Measurements from ENCODE around the gene IMPACT. TPM values are rescaled to one million over a fixed set of nuclear protein-coding genes. Genes with fewer than 3 reads are reported as not detected.
A peak's percentile ranks its signal among the peaks of the same experiment; 100 is the strongest.

The IMPACT gene
- total RNA-seq, 1 donor from 2014 or later = 31.5 TPM

DNA sequence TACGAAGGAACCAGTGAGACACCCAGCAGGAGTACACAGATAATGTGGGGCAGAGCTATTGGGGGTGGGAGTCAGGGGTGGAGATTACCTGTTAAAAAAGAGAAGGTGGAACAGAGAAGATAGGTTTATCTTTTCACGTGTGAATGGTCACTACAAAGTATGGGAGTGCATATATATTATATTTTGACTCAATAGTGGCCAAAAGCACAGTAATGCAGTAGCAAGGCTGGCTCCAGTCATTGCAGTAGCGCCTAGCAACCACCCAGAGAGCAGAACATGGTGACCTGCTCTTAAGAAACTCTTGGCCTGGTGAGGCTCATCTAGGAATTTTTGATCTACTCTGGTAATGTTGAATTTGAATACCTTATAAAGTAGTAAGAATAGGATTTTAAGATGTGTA lies 1.0 kb downstream of the IMPACT start:
- DNase-seq (ENCODE audit: low read depth) = no peak
- Histone ChIP-seq H3K27me3 (ENCODE audit: control insufficient read depth, insufficient read depth, low read length) (no peaks in the 10 kb centered on the region), H3K4me3 (ENCODE audit: low read depth, low read length) (peak overlapping the region; percentile 67), H3K36me3 (ENCODE audit: control insufficient read depth, insufficient read depth, low read length) (no peaks in the 10 kb centered on the region)
- TF ChIP-seq, protein P1, sequence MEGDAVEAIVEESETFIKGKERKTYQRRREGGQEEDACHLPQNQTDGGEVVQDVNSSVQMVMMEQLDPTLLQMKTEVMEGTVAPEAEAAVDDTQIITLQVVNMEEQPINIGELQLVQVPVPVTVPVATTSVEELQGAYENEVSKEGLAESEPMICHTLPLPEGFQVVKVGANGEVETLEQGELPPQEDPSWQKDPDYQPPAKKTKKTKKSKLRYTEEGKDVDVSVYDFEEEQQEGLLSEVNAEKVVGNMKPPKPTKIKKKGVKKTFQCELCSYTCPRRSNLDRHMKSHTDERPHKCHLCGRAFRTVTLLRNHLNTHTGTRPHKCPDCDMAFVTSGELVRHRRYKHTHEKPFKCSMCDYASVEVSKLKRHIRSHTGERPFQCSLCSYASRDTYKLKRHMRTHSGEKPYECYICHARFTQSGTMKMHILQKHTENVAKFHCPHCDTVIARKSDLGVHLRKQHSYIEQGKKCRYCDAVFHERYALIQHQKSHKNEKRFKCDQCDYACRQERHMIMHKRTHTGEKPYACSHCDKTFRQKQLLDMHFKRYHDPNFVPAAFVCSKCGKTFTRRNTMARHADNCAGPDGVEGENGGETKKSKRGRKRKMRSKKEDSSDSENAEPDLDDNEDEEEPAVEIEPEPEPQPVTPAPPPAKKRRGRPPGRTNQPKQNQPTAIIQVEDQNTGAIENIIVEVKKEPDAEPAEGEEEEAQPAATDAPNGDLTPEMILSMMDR (IDR thresholded peaks at IDR 0.05; ENCODE audit: insufficient read depth, low read length, poor library complexity, severe bottlenecking) = no peak

DNA sequence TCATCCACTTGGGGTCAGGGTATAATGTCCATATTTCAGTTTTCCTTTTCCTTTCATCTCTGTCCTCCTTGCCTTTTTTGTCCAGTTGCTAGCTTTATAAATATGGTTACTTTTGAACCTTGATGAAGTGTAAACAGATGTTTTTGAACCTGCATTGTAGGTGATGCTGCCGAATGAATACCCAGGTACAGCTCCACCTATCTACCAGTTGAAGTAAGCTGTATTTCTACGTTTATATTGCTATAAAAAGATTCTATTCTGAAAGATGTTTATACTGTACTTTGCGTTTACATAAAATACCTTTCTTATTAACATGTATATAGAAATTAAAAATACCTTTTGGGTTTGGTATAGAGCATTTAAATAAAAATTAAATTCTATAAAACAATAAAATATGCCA lies 2.2 kb downstream of the IMPACT start:
- no peaks in the 10 kb centered on the region for H3K36me3 ChIP-seq (ENCODE audit: control insufficient read depth, insufficient read depth, low read length)
- TF ChIP-seq, protein P1 (IDR thresholded peaks at IDR 0.05; ENCODE audit: insufficient read depth, low read length, poor library complexity, severe bottlenecking) = peak; percentile 29
- H3K4me3 ChIP-seq (ENCODE audit: low read depth, low read length) = no peak overlapping the region
- no peak for DNase-seq (ENCODE audit: low read depth)
- H3K27me3 ChIP-seq (ENCODE audit: control insufficient read depth, insufficient read depth, low read length) = no peaks in the 10 kb centered on the region

DNA sequence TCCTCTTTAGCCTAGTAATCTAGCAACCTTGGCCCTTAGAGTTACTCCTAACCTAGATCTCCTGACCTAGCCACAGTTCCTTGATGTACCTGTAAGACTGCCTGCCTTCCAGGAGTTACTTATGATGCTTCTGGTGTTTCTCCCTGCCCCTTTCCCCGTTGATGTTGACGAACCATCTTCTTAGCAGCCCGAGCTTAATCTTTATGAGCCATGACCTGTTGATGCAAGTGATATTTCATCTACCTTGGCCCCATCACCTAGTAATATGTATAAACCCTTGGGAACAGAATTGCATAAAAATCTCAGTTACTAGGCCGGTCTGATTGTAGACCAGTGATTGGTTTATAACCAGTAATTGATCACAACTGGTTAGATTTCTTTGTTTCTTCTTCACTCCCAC lies 2.7 kb downstream of the IMPACT start:
- DNase-seq (ENCODE audit: low read depth) = no peak
- no peak overlapping the region for H3K4me3 ChIP-seq (ENCODE audit: low read depth, low read length)

DNA sequence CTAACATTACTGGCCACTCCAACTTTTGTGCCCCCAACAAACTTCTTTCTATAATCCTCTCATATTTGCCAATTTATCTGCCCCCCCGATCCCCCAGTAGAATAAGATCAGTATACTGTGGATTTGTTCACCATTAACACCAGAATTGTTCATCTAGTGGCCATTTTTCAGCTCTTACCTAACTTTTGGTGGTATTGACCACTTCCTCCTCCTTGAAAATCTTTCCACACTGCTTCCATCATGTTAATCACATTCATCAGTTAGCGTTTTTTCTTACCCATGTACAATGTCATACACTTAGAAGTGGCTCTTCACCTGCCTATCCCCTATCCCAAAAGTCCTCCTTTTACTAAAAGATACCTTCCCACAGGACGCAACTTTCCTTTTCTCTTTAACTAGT lies 6.1 kb downstream of the IMPACT start:
- TF ChIP-seq, protein P1 (IDR thresholded peaks at IDR 0.05; ENCODE audit: insufficient read depth, low read length, poor library complexity, severe bottlenecking) = no peak
- no peaks in the 10 kb centered on the region for H3K27me3 ChIP-seq (ENCODE audit: control insufficient read depth, insufficient read depth, low read length)
- H3K4me3 ChIP-seq (ENCODE audit: low read depth, low read length) = no peak overlapping the region
- no peak for DNase-seq (ENCODE audit: low read depth)
- H3K36me3 ChIP-seq (ENCODE audit: control insufficient read depth, insufficient read depth, low read length) = no peaks in the 10 kb centered on the region

More for the DNA sequence above, 2.7 kb downstream of the IMPACT start:
- H3K27me3 ChIP-seq (ENCODE audit: control insufficient read depth, insufficient read depth, low read length) = no peaks in the 10 kb centered on the region
- TF ChIP-seq, protein P1 (IDR thresholded peaks at IDR 0.05; ENCODE audit: insufficient read depth, low read length, poor library complexity, severe bottlenecking) = no peak
- no peaks in the 10 kb centered on the region for H3K36me3 ChIP-seq (ENCODE audit: control insufficient read depth, insufficient read depth, low read length)

DNA sequence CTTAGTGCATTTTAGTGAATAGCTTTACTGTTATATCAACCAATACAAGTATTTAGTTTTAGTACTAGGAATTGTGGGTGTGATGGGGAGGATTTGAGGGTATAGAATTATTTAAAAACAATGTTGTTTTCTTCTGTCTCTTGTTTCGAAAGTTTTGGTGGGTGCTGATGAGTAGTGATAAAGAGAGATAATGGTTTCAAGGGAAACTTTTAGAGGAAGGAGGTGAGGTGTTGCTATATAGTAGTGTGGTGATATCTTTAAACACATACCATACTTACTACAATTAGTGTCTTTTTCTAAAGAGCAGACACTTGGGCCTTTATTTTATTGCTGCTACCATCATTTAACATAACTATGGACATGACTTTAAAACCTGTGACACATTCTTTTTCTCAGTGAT lies 10.5 kb downstream of the IMPACT start:
- DNase-seq (ENCODE audit: low read depth) = no peak
- Histone ChIP-seq H3K4me3 (ENCODE audit: low read depth, low read length) (no peak overlapping the region), H3K27me3 (ENCODE audit: control insufficient read depth, insufficient read depth, low read length) (no peaks in the 10 kb centered on the region), H3K36me3 (ENCODE audit: control insufficient read depth, insufficient read depth, low read length) (no peaks in the 10 kb centered on the region)
- TF ChIP-seq, protein P1 (IDR thresholded peaks at IDR 0.05; ENCODE audit: insufficient read depth, low read length, poor library complexity, severe bottlenecking) = no peak

DNA sequence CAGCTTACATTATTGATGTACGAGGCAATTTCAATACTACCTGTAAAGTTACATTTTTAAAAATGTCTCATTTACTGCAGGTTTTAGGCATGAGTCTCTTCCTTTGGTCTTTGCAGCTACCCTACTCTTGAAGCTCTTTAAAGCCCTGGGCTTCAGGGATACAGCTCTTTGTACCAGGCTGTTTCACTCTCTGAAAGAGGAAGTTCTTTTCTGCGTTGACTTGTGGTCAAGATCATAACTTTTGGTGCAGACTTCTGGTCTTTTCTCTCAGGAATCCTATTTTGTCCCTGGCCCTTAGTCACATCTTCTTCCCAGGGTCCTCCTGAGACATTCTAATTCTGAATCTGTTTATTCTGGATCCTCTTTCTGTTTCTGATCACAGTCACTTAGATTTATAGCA lies 17.4 kb downstream of the IMPACT start:
- no peaks in the 10 kb centered on the region for H3K36me3 ChIP-seq (ENCODE audit: control insufficient read depth, insufficient read depth, low read length)
- no peak overlapping the region for H3K4me3 ChIP-seq (ENCODE audit: low read depth, low read length)

More for the DNA sequence above, 17.4 kb downstream of the IMPACT start:
- DNase-seq (ENCODE audit: low read depth) = no peak
- H3K27me3 ChIP-seq (ENCODE audit: control insufficient read depth, insufficient read depth, low read length) = no peaks in the 10 kb centered on the region
- TF ChIP-seq, protein P1 (IDR thresholded peaks at IDR 0.05; ENCODE audit: insufficient read depth, low read length, poor library complexity, severe bottlenecking) = no peak
